ENCODE results near the gene RPL7L1. TPM values are rescaled to one million over a fixed set of nuclear protein-coding genes. Genes with fewer than 3 reads are reported as not detected.

The RPL7L1 gene
- total and polyA plus RNA-seq, 11 donors, result 25.8 to 95.7 (median 49.2) TPM

DNA sequence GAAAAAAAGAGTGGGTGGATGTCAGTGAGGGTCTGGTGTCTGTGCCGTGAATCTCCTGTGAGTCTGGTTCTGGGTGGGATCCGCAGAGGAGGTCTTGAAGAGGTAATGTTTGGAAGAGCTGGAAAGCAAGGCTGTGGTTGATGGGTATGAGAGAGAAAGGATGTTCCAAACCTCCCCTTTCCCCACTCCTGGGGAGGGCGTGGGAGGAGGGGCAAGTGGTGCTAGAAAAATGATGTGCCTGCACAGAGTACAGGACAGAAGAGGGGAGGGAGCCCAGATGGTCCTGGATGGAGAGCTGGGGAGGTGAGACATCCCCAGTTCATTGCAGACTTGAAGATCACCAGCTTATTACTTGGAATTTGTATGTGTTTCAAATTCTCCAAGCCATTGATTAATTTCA lies 53.0 kb downstream of the RPL7L1 start:
- intact Hi-C loops (cut with DNase I), result loop anchor here in 1 of 10 donors (5.0 kb wide), 1 partner anchor 120 kb away; the partner anchor contains the start of gene CUL7
- DNase-seq, result no peak
- Histone ChIP-seq H3K4me3 (no peak overlapping the region), H3K4me1 (peaks cover 4 to 70% (median 21%) of the 10 kb centered on the region in 12 donors), H3K27ac (peak overlapping the region in 1 of 12 donors; percentile 47), H3K36me3 (peaks cover 0 to 58% (median 40%) of the 10 kb centered on the region in 9 donors), H3K9me3 (no peaks in the 10 kb centered on the region), H3K27me3 (no peaks in the 10 kb centered on the region)
- TF ChIP-seq, protein P1, sequence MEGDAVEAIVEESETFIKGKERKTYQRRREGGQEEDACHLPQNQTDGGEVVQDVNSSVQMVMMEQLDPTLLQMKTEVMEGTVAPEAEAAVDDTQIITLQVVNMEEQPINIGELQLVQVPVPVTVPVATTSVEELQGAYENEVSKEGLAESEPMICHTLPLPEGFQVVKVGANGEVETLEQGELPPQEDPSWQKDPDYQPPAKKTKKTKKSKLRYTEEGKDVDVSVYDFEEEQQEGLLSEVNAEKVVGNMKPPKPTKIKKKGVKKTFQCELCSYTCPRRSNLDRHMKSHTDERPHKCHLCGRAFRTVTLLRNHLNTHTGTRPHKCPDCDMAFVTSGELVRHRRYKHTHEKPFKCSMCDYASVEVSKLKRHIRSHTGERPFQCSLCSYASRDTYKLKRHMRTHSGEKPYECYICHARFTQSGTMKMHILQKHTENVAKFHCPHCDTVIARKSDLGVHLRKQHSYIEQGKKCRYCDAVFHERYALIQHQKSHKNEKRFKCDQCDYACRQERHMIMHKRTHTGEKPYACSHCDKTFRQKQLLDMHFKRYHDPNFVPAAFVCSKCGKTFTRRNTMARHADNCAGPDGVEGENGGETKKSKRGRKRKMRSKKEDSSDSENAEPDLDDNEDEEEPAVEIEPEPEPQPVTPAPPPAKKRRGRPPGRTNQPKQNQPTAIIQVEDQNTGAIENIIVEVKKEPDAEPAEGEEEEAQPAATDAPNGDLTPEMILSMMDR (IDR thresholded peaks at IDR 0.05), result no peak
- no peak for TF ChIP-seq POLR2A (IDR thresholded peaks at IDR 0.05)
- 90 to 93% (median 90%) methylated on average over 3 of the region's 3 CpGs for WGBS, 4 donors
- ATAC-seq, result no peak

DNA sequence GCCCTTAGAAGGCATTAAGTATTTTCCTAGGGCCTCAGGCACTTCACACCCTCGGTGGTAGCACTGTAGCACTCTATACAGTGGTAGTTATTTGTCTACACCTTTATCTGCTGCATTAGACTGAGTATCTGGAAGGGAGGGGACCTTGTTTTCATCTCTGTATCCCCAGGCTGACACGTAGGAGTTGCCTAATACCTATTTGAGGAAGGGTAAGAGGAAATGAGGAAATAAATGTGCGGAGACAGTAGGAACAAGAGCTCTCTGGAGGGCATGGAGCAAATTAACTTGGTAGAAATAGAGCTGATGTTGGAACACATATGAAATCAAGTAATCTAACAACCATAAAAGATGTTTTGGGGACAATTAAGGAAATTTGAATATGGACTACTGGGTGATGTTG lies 53.8 kb downstream of the RPL7L1 start:
- ATAC-seq, result no peak
- peak overlapping the region in 1 of 12 donors; percentile 47 for H3K27ac ChIP-seq
- TF ChIP-seq, protein P1 (IDR thresholded peaks at IDR 0.05), result no peak
- no peak for TF ChIP-seq POLR2A (IDR thresholded peaks at IDR 0.05)
- H3K4me1 ChIP-seq, result peaks cover 4 to 62% (median 21%) of the 10 kb centered on the region in 12 donors
- peaks cover 0 to 66% (median 48%) of the 10 kb centered on the region in 9 donors for H3K36me3 ChIP-seq
- peak overlapping the region in 1 of 12 donors; percentile 18 for H3K4me3 ChIP-seq
- H3K27me3 ChIP-seq, result no peaks in the 10 kb centered on the region
- intact Hi-C loops (cut with DNase I), result loop anchor here in 1 of 10 donors (5.0 kb wide), 1 partner anchor 119 kb away; the partner anchor contains the start of gene CUL7
- no peaks in the 10 kb centered on the region for H3K9me3 ChIP-seq
- no peak for DNase-seq
- WGBS, 4 donors, result 48 to 57% (median 54%) methylated on average over 3 of the region's 3 CpGs

DNA sequence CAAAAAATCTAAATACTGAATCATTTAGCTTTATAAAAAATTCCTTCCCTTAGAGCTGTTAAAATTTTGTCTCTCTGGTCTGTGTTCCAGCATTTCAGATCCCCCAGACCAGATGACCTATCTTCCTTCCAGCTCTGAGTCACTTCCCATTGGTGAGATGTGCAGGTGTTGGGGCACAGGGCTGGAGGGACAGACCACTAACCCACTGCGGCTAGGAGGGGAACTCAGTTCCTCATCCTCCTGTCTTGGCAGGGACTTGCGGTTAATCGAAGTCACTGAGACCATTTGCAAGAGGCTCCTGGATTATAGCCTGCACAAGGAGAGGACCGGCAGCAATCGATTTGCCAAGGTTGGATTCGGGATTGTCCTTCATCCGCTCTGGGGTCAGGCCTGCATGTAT lies 55.9 kb downstream of the RPL7L1 start:
- ATAC-seq, result no peak
- 76 to 91% (median 83%) methylated on average over 7 of the region's 7 CpGs for WGBS, 4 donors
- Histone ChIP-seq H3K9me3 (no peaks in the 10 kb centered on the region), H3K4me3 (no peak overlapping the region), H3K27me3 (no peaks in the 10 kb centered on the region), H3K27ac (no peak overlapping the region), H3K4me1 (peaks cover under 1 to 51% (median 13%) of the 10 kb centered on the region in 12 donors), H3K36me3 (peaks cover 0 to 87% (median 60%) of the 10 kb centered on the region in 9 donors)
- no peak for DNase-seq
- intact Hi-C loops (cut with DNase I), result no loop called here
- no peak for TF ChIP-seq POLR2A (IDR thresholded peaks at IDR 0.05)
- TF ChIP-seq, protein P1 (IDR thresholded peaks at IDR 0.05), result no peak

DNA sequence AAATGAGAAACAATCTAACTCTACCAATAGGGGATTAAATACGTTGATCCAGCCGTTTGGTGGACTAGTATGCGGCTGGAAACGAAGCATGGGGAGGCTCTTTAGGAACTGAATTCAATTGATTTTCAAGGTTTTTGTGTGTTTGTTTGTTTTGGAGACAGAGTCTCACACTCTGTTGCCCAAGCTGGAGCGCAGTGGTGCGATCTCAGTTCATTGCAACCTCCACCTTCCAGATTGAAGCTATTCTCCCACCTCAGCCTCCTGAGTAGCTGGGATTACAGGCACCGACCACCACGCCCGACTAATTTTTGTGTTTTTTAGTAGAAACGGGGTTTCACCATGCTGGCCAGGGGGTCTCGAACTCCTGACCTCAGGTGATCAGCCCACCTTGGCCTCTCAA lies 57.0 kb downstream of the RPL7L1 start:
- peaks cover 0 to 40% (median 5%) of the 10 kb centered on the region in 12 donors for H3K4me1 ChIP-seq
- TF ChIP-seq POLR2A (IDR thresholded peaks at IDR 0.05), result no peak
- TF ChIP-seq, protein P1 (IDR thresholded peaks at IDR 0.05), result no peak
- no peak overlapping the region for H3K27ac ChIP-seq
- H3K4me3 ChIP-seq, result no peak overlapping the region
- no peaks in the 10 kb centered on the region for H3K9me3 ChIP-seq
- no peak for ATAC-seq
- WGBS, 4 donors, result 91 to 96% (median 95%) methylated on average over 11 of the region's 11 CpGs
- H3K27me3 ChIP-seq, result no peaks in the 10 kb centered on the region
- peaks cover 0 to 97% (median 62%) of the 10 kb centered on the region in 9 donors for H3K36me3 ChIP-seq
- no peak for DNase-seq
- intact Hi-C loops (cut with DNase I), result no loop called here
